HG02759 (cell line): ENCODE results near the gene CACNA1B.

ENCODE experiments used
- ATAC-seq: cut with Tn5 transposase; IDR thresholded peaks from one replicate; pipeline ENCODE4 v1.9.1; 2021; ENCODE audit warnings: mild to moderate bottlenecking, moderate library complexity; ENCODE audit not compliant: unreplicated experiment

CACNA1B gene

DNA sequence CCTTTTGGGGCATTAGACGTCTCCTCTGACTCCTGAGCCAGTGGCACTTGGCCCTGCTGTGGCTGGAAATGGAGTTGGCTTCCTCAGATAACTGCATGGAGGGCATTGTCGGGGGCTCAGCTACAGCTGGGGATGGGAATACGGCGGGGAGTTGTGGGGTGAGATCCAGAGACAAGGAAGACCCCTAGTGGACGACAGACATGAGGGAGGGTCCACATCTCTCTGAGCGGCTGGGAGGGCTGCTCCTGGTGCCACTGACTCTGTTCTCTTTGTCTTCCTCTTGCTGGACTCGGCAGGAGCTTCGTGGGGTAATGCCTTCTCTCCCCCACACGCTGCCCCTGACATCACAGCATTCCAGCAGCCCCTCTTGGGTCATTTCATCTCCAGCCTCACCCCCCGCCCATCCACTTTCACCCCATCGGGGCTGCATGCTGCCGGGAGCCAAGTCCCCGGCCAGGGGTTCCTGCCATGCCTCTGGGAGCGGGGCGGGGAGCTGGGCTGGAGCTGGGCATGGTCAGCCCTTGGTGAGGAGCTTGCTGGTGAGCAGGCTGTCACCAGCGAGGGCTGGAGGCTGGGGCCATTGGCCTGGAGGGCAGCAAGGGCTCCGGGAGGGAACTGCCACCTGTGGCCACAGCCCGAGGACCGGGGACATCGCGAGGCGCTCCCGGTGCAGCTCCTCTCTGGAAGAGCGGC, 172.3 kb downstream of the CACNA1B start:
- ATAC-seq: no peak

DNA sequence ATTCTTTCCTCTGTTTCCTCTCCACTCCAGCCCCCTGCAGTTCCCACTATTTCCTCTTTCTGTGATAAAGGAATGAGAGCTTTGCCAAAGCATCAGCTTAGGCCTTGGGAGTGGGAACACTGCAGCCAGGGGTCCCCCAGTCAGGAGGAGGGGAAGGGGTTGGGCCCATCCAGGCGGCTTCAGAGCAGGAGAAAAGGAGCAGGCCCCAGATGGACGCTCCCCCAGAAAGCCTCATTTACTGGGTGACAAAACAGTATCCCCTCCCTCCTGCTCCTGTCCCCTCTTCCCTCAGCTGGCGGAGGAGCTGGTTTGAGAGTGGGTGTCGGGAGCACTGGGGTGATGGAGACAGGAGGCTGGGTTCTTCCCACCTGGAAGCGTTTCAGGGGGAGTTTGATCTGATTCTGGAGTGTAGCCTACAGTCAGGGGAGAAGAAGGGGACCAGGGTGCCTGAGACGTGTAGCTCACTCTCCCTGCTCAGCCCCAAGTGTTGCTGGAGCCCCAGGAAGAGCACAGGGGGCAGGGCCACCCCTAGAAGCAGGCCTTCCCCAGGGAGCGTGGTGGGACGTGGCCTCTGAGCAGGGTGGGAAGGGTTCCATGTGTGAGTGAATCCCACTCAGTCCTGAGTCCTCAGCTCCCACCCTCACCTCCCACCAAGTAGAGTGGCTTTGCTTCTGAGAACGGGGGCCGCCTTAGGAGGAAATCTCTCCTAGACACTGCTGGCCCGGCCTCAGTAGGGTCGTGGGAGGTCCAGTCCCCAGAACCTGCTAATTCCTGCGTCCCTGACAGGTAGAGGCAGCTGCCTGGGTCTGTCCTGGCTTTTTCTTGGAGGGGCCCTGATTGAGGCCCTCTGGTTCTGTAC, 173.1 kb downstream of the CACNA1B start:
- no peak for ATAC-seq

DNA sequence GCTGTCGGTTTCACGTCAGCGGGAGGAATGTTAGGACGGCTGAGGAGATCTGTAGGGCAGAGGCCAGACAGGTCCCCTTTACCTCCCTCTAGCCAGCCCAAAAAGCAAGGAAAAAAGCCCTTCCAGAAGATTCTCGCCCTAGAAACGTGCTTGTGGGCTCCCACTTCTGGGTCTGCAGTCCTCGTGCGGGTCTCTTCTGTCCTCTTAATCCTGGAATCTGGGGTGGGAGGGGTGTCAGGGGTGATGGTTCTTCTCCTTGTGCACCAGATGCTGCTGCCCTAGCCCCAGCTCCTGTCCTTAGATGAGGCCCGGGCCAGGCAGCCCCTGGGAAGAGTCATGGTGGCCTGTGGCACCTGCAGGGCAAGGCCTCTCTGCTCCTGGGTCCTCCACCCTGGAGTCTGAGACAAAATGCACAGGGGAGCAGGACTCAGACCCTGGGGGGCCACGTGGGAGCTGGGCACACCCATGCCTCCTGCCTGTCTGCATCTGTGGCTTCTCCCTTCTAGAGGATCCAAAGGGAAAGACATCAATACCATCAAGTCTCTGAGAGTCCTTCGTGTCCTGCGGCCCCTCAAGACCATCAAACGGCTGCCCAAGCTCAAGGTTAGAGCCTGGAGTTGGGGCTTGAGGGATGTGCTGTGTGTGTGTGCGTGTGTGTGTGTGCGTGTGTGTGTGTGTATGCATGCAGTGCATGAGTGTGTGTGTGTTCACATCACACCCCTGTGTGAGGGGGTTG, 174.2 kb downstream of the CACNA1B start:
- no peak for ATAC-seq

DNA sequence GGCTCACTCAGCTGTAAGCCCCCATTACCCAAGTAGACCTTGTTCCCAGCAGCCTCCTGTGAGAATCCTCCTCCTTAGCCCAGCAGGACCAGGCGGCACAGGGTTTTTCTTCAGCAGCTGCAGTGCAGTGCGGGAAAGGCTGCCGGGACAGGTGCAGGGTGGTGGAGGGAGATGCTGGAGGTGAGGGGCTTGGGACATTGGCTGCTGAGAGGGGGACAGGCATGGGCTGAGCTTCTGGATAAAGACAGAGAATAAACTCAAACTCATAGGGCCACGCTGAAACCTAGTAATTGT, 174.7 kb downstream of the CACNA1B start:
- no peak for ATAC-seq

DNA sequence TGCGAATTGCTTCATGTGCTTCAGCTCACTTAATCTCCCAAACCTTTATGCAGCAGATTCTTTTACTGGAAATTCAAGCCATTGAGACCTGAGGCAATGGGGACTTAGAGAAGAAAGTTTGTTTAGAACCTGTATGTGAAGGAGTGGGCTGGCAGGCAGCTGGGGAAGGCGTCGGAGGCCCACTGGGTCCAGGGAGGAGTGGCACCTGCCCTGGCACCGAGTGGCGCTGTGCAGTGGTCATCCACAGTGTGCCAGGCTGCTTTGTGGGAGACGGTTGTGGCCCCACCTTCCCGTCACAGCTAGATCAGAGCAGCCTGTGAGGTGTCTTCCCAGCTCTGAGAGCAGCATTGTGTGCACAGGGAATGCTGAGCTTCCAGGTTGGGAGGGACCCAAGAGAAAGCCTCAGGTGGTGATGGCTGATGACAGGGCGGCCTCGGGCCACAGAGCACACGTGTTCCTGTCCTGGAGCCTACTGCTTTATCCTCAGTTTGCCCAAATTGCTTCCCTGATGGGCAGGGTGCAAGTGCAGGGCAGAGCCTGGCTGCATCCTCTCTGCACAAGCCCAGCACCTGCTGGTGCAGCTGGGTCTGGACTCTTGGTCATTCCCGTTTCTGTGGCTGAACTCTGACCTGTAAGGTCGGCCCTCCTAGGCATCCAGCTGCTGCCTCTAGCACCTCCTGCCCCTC, 175.2 kb downstream of the CACNA1B start:
- ATAC-seq: no peak

DNA sequence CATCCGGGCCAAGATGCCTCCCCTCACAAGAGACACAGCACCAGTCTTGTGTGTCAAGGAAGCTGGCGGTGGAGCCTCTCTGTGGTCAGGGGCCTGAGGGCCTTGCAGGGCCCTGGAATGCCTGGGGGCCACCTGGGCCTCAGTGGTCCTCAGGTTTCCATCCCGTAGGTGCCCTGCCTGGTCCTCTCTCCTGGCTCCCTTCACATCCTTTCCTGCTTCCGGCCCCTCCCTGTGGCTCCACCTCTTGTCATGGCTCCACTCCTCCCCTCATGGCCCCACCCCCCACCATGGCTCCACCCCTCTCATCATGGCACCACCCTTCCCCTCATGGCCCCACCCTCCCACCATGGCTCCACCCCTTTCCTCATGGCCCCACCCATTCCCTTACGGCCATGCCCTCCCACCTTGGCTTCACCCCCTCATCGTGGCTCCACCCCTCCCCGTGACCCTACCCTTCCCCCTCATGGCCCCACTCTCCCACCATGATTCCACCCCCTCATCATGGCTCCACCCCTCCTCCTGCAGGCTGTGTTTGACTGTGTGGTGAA, 175.8 kb downstream of the CACNA1B start:
- ATAC-seq: no peak

DNA sequence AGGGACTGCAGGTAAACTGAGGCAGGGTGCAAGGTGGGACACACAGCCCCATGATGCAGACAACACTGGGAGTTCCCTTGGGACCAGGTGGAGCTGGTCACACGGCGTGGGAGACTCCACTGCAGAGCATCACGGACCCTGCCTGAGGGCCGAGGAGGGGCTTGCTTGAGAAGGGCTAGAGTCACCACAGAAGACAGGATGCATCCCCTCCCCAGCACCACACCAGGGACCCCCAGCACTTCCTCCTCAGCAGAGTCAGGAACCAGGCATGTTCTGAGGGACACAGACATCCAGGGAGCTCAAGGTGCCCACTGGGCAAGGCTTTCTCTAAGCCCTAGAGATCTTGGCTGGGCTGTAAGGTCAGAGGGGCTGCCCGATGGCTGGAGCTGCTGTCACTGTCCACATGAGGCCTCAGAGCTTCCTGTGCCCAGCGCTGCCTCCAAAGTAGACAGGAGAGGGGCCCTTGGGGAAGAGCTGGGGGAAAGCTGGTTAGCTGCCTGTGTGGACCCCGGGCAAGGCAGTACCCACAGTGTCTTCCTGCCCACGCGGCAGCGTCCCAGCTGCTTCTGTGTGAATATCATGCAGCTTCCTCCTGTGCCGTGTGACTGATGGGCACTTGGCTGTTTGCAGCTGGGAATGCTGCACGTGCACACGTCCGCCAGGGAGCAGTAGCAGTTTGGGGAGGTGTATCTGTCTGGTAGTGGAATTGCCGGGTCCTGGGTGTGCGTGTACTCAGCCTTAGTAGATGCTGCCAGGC, 176.6 kb downstream of the CACNA1B start:
- ATAC-seq: no peak

DNA sequence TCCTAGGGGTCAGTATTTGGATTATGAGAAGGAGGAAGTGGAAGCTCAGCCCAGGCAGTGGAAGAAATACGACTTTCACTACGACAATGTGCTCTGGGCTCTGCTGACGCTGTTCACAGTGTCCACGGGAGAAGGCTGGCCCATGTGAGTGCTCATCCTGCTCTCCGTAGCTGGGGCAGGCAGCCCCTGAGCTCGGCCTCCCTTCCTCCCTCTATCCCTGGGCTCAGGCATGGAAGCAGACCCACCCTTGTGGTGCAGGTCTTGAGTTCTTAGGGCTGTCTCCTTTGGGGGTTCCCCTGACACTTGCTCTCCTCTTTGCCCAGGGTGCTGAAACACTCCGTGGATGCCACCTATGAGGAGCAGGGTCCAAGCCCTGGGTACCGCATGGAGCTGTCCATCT, 180.1 kb downstream of the CACNA1B start:
- ATAC-seq: no peak

DNA sequence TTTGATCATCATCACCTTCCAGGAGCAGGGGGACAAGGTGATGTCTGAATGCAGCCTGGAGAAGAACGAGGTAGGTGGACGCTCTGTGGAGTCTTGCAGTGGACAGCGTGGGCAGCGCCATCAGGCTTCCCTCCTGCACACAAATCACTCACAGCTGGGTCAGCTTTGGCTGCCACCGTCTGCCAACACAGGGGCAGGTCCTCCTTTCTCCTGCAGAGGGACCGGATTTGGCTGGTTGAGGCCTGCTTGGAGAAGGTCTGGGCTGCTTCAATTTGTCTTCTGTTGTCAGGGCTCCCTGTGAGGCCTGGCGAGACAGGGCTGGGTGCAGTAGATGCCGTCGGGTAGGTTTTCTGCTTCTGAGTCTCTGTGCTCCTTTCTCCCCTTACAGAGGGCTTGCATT, 180.6 kb downstream of the CACNA1B start:
- ATAC-seq: no peak

DNA sequence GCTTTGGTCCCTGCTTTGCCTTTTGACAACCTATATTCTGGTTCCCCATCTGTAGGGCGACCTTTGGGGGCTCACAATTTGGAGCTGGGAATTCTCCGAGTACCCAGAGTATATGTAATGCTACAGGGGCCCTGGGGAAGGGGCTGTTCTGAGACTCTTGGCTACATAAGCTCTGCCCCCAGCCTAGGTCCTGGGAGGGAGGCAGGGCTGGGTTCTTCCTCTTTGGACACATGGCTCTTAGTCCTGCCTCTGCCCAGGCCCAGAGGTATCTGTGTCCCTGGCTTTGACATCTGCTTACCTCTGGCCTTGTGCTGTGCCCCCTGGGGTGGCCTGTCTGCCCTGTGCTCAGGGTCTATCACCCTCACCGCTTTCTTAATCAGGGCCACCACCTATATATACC, 181.6 kb downstream of the CACNA1B start:
- no peak for ATAC-seq

DNA sequence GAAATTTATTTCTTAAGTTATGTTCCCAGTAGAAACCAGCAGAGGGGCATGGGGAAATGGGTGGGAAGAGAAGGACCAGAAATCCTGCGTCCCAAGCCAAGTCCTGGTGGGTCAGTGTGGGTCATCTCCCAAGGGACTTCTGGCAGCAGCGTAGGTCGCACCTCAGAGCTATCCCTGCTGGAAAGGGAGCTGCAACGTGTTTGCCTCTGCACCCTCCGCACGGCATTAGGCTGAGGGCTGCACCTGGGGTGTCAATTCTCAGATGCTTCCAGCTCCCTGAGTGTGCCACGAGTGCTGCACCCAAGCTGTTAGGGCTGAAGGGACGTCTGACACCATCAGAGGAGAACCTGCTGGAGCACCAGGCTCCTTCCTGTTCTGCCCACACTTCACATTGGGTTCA, 182.8 kb downstream of the CACNA1B start:
- ATAC-seq: no peak

DNA sequence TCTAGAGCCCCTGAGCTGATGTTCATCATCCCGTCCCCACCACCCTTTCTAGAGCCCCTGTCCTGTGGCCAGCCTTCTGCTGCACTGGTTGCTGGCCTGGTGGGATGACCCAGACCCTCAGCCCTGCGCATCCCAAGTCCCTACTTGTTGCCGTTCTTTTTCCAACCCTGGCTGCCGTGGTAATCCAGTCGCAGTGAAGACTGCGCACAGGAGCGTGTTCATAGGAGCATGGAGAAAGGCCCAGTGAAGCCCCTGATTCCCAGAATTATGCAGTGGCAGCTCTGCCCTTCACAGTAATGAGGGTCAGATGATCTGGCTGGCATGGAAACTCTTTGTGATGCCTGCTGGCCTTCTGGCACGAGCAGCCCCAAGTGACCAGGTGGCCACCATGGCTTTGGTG, 183.3 kb downstream of the CACNA1B start:
- ATAC-seq: no peak

DNA sequence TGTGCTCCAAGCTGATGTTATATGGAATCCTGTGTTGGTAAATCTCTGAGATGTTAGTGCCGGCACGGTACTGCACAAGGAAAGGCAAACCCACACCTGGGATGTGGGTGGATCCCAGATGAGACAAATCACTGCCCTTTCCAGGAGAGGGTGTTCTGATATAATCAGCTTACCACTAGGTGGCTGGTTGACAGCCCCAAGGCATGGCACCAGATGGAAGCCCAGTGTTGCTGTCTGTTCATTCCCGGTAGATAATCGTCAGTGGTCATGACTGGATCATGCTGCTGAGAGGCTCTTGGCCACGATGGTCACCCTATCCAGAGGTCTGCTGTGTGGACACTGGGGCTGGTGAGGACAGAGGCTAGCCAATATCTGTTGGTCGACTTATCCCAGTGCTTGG, 184.0 kb downstream of the CACNA1B start:
- ATAC-seq: no peak

DNA sequence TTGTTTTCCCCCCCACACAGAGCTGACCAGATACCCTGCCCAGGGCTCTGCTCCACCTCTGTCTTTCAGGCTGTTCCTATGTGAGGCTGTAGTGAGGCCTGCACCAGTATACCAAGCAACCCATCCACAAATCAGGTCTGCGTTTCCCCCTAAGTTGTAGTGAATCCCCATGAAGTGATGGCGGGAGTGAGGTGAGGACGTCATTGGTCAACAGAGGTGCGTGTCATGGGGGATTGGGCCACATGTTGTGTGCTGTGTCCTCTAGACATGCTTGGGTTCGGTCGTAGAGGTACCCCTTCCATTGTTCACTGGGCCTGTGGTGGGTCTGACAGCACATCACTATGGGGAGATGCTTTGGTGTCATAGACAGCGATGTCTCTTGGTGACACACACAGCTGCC, 184.6 kb downstream of the CACNA1B start:
- no peak for ATAC-seq

DNA sequence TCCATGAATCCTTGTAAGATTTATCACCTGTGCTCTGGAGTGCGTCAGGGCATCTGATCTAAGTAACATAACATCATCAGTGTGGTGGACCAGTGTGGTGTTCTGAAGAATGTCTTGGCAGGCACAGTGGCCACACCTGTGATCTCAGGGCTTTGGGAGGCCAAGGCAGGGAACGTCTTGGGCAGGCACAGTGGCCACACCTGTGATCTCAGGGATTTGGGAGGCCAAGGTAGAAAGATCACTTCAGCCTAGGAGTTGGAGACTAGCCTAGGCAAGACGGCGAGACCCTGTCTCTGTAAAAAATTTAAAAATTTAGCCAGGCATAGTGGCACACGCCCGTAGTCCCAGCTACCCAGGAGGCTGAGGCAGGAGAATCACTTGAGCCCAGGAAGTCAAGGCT, 185.5 kb downstream of the CACNA1B start:
- ATAC-seq: no peak

DNA sequence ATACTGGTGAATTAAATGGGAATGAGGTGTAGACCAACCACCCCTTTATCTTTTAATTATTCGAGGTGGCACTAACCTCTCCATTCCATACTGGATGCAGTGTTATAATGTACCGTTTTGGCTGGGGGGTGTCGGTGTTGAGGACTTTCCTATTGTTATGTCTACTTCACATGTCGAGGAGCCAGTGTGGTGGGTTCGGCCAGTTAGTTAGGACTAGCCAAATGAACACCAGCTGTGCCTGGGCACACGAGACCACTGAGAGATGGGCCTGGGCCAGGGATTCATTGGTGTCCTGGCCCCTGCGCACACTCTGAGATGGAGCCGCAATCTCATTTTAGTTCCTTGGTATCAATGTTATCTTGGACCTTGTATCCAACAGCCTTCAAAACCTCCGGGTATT, 186.2 kb downstream of the CACNA1B start:
- ATAC-seq: no peak

DNA sequence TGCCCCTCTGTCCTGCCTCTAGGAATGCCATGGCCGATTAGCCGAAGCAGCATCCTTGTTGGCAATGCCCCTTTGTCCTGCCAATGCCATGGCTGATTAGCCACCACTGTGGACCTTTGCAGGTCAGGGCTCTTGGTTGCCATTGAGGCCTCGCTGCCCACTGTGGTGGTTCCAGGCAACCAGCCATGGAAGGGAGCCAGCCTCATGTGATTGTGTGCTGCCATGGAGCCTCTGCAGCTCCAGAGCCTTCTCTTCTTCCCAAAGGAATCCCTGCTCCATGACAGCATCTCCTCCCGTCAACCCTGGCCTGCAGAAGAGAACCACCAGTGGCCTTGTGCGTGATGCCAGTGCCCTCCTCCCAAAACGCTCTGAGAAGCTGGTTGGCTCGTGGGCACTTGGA, 187.0 kb downstream of the CACNA1B start:
- ATAC-seq: no peak

DNA sequence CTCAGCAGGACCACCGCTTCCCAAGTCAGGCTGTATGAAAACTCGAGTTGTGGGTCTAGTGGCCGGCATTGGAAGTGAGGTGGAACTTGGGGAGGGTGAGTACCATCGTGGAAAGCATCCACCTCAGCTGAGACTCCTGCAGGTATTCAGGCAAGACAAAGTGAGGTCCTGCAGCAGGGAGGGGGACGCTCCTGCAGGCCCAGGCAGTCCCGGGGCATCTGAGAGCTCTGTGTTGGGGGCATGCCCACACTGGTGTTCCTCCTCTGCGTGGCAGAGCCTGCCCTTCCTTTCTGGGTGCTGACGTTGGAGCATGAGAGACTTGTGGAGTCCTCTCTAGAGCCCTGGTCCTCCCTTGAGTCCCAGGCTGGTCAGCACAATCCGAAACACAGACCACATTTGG, 187.7 kb downstream of the CACNA1B start:
- ATAC-seq: no peak

DNA sequence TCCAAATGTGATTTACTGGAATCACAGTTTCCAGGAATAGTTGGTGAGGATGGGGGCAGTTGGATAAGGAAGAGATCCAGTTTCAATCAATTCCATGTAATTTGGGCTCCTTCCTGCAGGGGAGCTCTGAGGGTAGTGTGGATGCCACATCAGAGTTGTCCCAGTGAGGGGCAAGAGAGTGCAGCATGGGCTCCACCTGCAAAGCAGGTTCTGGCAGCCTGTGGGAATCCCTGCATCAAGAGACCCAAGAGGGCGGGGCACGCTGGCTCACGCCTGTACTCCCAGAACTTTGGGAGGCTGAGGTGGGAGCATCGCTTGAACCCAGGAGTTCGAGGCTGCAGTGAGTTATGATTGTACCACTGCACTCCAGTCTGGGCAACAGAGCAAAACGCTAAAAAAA, 188.5 kb downstream of the CACNA1B start:
- ATAC-seq: no peak

DNA sequence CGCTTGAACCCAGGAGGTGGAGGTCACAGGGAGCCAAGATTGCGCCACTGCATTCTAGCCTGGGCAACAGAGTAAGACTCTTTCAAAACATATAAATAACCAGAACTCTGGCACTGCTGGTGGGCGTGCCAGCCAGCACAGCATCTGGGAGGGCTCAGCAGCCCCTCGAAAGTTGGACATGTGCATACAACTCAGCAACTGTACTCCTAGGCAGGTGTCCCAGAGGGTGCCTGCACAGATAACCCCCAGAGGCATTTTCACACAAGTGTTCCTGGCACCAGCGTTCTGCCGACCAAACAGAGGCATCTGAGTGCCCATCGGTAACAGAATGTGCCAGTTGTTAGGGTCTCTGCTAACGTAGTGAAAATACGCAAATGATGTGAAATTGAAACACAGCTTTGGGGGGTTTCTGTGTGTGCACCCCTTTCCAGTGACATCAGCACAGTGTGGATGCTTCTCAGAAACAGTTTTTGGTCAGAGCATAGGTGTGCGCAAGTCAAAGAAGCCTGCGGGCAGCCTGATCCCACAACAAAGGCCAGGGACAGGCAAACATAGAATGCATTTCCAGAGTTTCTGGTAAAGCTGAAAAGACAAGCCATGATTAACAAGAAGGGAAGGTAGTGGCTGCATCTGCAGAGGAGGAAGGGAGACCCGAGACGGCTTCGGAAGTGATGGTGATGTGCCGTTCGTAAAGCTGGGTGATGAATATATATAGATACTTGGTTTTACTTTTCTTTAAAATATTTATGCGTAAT, 190.2 kb downstream of the CACNA1B start:
- no peak for ATAC-seq
